Subcutaneous abdominal adipose tissue (tissue), 5 donors: ENCODE measurements around the gene EHMT1.
"Not testable (repeated sequence)": the region's sequence is repeated elsewhere in the genome, so short reads cannot be mapped to it uniquely, and the experiment has no call there.

ENCODE experiments used
- H3K27ac ChIP-seq: one replicate; pipeline ENCODE4 v1.7.0; 2013; ENCODE audit warnings: low read depth, mild to moderate bottlenecking, inconsistent platforms, low read length, moderate library complexity
- H3K27me3 ChIP-seq, 5 donors: one replicate each; pipeline ENCODE4 v1.7.0; 2013; ENCODE audit warnings: low read length in 5 of 5, inconsistent platforms in 1 of 5; ENCODE audit not compliant: control insufficient read depth in 5 of 5, insufficient read depth in 4 of 5
- H3K36me3 ChIP-seq, 5 donors: one replicate each; pipeline ENCODE4 v1.7.0; 2013; ENCODE audit warnings: low read length in 5 of 5; ENCODE audit not compliant: control insufficient read depth in 5 of 5, insufficient read depth in 5 of 5
- H3K4me1 ChIP-seq, 5 donors: one replicate each; pipeline ENCODE4 v1.7.0; 2013; ENCODE audit warnings: low read length in 5 of 5, mild to moderate bottlenecking in 3 of 5, moderate library complexity in 1 of 5; ENCODE audit not compliant: control insufficient read depth in 5 of 5, insufficient read depth in 5 of 5
- H3K4me3 ChIP-seq, 5 donors: one replicate each; pipeline ENCODE4 v1.7.0; 2013; ENCODE audit warnings: low read length in 5 of 5, low read depth in 1 of 5
- H3K9ac ChIP-seq, 5 donors: one replicate each; pipeline ENCODE4 v1.7.0; 2013; ENCODE audit warnings: low read length in 5 of 5, mild to moderate bottlenecking in 4 of 5, moderate library complexity in 3 of 5
- H3K9me3 ChIP-seq, 5 donors: one replicate each; pipeline ENCODE4 v1.7.0; 2013; ENCODE audit warnings: low read length in 5 of 5; ENCODE audit not compliant: control insufficient read depth in 5 of 5
- donor health status: healthy.
- donor health status: healthy.
- donor health status: healthy.
- donor health status: healthy.
- donor health status: healthy.

EHMT1 gene

DNA sequence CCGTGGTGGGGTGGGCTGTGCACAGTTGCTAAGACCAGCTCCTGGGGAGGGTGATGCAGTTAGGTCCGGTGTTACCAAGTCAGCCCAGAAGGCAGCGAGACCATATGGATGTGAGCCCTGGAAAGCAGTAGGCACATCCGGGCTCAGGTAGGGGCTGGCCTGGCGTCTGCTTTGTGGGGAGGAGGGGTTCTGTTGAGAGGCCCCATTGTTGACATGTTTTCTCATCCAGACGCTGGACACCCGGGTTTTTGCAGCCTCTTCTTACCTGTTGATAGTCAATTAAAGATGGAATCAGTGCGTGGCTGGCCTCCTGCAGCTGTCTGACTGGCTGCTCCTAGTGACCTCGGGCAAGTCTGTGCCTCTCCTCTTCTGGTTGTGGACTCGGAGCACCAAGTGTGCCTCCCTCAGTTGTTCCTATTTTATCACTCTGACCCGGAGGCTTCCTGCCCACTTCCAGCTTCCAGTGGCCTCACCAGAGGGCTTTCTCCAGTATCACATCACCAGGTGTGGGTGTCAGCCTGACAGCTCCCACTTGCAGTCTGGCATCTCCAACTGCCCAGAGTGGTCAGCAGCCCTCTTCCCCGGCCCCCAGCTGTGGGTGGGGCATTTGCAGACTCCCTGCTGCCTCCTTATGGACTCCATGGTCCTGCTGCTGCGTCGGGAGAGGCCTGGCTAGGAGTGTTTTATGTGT is 90.8 kb downstream of the EHMT1 start:
- H3K27ac ChIP-seq: no peak overlapping the region
- H3K9me3 ChIP-seq: no peaks in the 10 kb centered on the region
- H3K4me1 ChIP-seq: peaks cover 0 to 15% (median 6%) of the 10 kb centered on the region in 5 donors
- peaks cover 4 to 18% (median 14%) of the 10 kb centered on the region in 5 donors for H3K36me3 ChIP-seq
- no peaks in the 10 kb centered on the region for H3K27me3 ChIP-seq
- no peak overlapping the region for H3K9ac ChIP-seq
- no peak overlapping the region for H3K4me3 ChIP-seq

DNA sequence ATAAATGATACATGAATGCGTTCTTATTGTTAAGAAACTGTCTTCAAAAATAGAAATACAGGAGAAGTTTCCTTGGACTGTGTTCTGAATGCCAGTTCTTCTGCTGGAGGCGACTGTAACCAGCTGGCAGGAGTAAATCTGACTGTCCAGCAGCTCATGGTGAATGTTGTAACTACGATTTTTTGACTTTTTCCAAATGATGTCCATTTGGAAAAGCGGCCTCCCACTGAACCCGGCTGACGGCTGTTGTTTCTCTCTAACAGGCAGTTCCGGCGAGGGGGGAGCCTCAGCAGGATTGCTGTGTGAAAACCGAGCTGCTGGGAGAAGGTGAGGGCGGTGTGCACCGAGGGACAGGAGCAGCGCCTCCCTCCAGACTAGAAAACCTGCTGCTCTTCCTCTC is 91.9 kb downstream of the EHMT1 start:
- H3K27ac ChIP-seq: no peak overlapping the region
- H3K9me3 ChIP-seq: no peaks in the 10 kb centered on the region
- H3K4me1 ChIP-seq: peaks cover 0 to 10% (median 4%) of the 10 kb centered on the region in 5 donors
- no peaks in the 10 kb centered on the region for H3K27me3 ChIP-seq
- no peak overlapping the region for H3K9ac ChIP-seq
- peaks cover 8 to 22% (median 18%) of the 10 kb centered on the region in 5 donors for H3K36me3 ChIP-seq
- H3K4me3 ChIP-seq: no peak overlapping the region

DNA sequence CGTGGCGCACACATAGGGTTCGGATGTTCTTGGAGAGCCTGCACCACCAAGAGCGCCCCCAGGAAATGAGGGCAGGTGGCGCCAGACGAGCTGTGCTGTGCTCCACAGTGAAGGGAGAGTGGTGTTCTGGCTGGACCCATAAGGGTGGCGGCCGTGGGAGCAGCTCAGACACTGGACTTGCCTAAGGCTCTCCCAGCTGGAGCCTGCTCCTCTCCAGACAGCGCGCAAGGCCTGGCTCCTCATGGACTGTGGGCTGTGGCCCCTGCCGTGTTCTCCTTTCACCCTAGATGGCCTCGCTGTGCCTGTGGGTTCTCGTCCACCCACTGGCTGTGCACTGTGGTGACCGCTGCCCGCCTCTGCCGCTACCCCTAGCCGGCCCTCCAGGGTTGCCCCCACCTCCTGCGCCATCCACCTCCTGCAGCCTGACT is 92.9 kb downstream of the EHMT1 start:
- Histone ChIP-seq H3K27me3 (no peaks in the 10 kb centered on the region), H3K9me3 (no peaks in the 10 kb centered on the region), H3K4me3 (no peak overlapping the region), H3K4me1 (peaks cover 0 to 6% (median 0%) of the 10 kb centered on the region in 5 donors), H3K27ac (no peak overlapping the region), H3K9ac (no peak overlapping the region), H3K36me3 (peaks cover 8 to 27% (median 21%) of the 10 kb centered on the region in 5 donors)

DNA sequence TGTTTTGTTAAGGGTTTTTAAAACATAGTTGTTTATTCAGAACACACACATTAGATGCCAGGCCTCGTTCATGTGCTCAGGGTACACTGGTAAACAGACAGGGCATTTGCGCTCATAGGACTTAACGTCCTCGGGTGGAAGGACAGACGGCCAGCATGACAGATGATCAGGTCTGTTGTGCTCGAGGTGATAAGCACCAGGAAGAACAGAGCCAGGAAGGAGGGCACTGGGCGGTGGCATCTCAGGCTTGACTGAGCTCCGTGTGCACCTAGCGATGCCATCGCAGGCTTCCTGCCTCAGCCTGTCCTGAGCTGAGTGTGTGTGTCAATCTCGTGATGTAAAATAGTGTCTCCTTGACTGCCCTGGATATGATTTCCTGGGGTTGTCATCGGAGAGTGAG is 96.5 kb downstream of the EHMT1 start:
- no peaks in the 10 kb centered on the region for H3K27me3 ChIP-seq
- peaks cover 0 to 5% (median 2%) of the 10 kb centered on the region in 5 donors for H3K9me3 ChIP-seq
- H3K36me3 ChIP-seq: peaks cover 11 to 56% (median 49%) of the 10 kb centered on the region in 5 donors
- H3K4me3 ChIP-seq: no peak overlapping the region
- peaks cover 0 to 6% (median 0%) of the 10 kb centered on the region in 5 donors for H3K4me1 ChIP-seq
- H3K9ac ChIP-seq: no peak overlapping the region
- no peak overlapping the region for H3K27ac ChIP-seq

DNA sequence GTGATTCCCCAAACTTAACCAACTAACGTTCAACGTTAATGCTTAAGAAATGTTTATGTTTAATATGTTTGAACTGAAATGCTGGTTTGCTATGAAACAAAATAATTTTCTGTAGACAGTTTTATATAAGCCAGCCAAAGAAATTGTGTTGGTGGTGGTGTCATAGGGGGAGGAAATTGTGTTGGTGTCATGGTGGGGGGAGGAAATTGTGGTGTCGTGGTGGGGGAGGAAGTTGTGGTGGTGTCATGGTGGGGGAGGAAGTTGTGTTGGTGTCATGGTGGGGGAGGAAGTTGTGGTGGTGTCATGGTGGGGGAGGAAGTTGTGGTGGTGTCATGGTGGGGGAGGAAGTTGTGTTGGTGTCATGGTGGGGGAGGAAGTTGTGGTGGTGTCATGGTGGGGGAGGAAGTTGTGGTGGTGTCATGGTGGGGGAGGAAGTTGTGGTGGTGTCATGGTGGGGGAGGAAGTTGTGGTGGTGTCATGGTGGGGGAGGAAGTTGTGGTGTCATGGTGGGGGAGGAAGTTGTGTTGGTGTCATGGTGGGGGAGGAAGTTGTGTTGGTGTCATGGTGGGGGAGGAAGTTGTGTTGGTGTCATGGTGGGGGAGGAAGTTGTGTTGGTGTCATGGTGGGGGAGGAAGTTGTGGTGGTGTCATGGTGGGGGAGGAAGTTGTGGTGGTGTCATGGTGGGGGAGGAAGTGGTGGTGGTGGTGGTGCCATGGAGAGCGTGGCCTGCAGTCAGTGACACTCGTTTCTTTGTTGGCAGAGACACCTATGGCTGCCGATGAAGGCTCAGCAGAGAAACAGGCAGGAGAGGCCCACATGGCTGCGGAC is 97.3 kb downstream of the EHMT1 start:
- not testable (repeated sequence) for H3K4me3 ChIP-seq, H3K27me3 ChIP-seq, H3K9ac ChIP-seq, H3K9me3 ChIP-seq, H3K27ac ChIP-seq, H3K4me1 ChIP-seq
- H3K36me3 ChIP-seq: peaks cover 11 to 62% (median 56%) of the 10 kb centered on the region in 5 donors

DNA sequence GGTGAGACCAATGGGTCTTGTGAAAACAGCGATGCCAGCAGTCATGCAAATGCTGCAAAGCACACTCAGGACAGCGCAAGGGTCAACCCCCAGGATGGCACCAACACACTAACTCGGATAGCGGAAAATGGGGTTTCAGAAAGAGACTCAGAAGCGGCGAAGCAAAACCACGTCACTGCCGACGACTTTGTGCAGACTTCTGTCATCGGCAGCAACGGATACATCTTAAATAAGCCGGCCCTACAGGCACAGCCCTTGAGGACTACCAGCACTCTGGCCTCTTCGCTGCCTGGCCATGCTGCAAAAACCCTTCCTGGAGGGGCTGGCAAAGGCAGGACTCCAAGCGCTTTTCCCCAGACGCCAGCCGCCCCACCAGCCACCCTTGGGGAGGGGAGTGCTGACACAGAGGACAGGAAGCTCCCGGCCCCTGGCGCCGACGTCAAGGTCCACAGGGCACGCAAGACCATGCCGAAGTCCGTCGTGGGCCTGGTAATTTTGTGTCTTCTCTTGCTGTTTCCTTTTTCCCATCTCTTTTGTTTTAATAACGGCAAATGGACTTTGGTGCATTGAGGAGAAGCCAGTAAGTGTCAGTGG is 98.0 kb downstream of the EHMT1 start:
- no peak overlapping the region for H3K9ac ChIP-seq
- H3K9me3 ChIP-seq: peaks cover 0 to 5% (median 2%) of the 10 kb centered on the region in 5 donors
- H3K4me1 ChIP-seq: peaks cover 0 to 6% (median 0%) of the 10 kb centered on the region in 5 donors
- H3K4me3 ChIP-seq: no peak overlapping the region
- H3K36me3 ChIP-seq: peaks cover 11 to 55% (median 49%) of the 10 kb centered on the region in 5 donors
- peaks cover 0 to 2% (median 0%) of the 10 kb centered on the region in 5 donors for H3K27me3 ChIP-seq
- H3K27ac ChIP-seq: no peak overlapping the region

DNA sequence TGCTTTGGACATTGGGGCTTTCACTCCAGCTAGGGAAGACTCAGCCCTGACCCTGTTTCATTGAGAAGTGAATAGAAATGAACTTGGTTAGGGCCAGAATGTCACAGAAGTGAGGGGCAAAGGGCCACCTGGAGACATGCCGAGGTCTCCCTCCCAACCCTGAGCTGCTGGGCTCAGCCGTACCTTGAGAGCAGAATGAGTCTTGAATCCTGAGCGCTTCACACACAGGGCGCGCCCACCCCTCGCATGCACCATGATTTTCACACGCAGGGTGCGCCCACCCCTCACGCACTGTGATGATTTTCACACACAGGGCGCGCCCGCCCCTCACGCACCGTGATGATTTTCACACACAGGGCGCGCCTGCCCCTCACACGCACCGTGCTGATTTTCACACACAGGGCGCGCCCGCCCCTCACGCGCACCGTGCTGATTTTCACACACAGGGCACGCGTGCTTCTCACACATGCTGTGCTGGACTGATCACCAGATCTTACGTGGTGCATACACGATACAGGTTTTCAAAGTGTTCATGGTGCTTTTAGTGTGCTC is 99.0 kb downstream of the EHMT1 start:
- no peak overlapping the region for H3K27ac ChIP-seq
- peaks cover 11 to 46% (median 44%) of the 10 kb centered on the region in 5 donors for H3K36me3 ChIP-seq

DNA sequence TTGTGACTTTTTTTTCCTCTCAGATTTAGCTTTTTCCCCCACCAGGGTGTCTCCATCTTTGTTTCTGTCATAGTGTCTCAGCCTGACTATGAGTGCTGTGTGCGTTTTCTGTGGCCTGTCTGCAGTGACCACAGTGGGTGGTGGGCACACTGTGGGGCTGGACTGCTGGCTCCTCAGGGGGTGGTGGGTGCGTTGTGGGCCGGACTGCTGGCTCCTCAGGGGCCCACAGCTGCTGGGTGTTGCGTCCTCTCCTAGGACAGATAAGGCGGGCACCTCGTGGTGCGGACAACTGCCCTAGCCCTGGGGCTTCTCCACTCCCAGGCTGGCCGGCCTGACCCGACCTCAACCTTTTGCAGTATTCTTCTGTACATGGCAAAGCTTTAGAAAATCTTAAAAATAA is 100.4 kb downstream of the EHMT1 start:
- Histone ChIP-seq H3K4me3 (no peak overlapping the region), H3K27me3 (peaks cover 0 to 2% (median 0%) of the 10 kb centered on the region in 5 donors), H3K9me3 (peaks cover 0 to 5% (median 2%) of the 10 kb centered on the region in 5 donors), H3K9ac (no peak overlapping the region), H3K27ac (no peak overlapping the region), H3K4me1 (peaks cover 0 to 6% (median 3%) of the 10 kb centered on the region in 5 donors), H3K36me3 (peaks cover 7 to 46% (median 44%) of the 10 kb centered on the region in 5 donors)

More for the DNA sequence above, 99.0 kb downstream of the EHMT1 start:
- Histone ChIP-seq H3K9me3 (peaks cover 0 to 5% (median 2%) of the 10 kb centered on the region in 5 donors), H3K4me3 (no peak overlapping the region), H3K4me1 (peaks cover 0 to 6% (median 0%) of the 10 kb centered on the region in 5 donors), H3K27me3 (peaks cover 0 to 2% (median 0%) of the 10 kb centered on the region in 5 donors), H3K9ac (peak overlapping the region in 1 of 5 donors; percentile 66)

DNA sequence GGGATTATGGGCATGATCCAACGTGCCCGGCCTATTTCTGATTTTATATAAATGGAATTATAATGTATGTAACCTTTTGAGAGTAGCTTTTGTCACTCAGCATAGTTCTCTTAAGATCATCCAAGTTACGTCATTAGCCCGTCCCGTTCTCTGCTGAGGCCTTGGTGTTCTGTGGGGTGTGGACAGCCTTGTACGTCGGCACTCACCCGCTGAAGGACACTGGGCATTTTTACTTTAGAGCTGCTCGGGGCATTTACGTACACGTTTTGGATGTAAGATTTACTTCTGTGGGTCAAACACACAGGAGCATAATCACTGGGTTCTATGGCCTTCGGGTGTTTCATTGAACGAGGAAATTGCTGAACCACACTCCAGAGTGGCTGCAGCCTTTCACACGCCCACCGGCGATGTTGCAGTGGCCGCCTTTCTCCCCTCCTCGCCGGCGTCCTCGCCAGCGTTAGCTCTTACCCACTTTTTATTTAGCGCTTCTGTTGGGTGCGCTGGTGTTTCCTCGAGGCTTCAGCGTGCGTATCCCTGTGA is 101.8 kb downstream of the EHMT1 start:
- H3K27me3 ChIP-seq: peaks cover 0 to 2% (median 0%) of the 10 kb centered on the region in 5 donors
- H3K36me3 ChIP-seq: peaks cover 3 to 52% (median 47%) of the 10 kb centered on the region in 5 donors
- peak overlapping the region; percentile 30 for H3K27ac ChIP-seq
- H3K9ac ChIP-seq: no peak overlapping the region
- peaks cover 0 to 5% (median 2%) of the 10 kb centered on the region in 5 donors for H3K9me3 ChIP-seq
- peaks cover 0 to 6% (median 3%) of the 10 kb centered on the region in 5 donors for H3K4me1 ChIP-seq
- H3K4me3 ChIP-seq: no peak overlapping the region
